ENCODE measurements around the gene ICA1. TPM values are rescaled to one million over a fixed set of nuclear protein-coding genes. Genes with fewer than 3 reads are reported as not detected.

Gene ICA1
- total and polyA plus RNA-seq, 2 of the 13 experiments (the other 11 are each of a cell fraction or from before 2014, with no cell fraction given): 0.29 TPM; not detected in 1

DNA sequence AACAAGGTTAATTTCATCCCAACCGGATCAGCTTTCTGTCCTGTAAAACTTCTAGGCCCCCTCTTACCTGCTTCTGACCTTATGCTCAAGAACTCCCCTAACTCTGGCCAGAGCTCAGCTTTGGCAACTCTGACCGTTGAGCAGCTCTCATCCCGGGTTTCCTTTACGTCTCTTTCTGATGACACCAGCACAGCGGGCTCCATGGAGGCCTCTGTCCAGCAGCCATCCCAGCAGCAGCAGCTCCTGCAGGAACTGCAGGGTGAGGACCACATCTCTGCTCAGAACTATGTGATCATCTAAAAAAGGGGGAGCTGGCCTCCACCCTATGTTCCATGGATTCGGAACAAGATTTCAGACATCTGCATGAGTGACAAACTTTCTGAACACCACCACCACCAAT, 175.7 kb downstream of the ICA1 start:
- Histone ChIP-seq H3K9me3 (ENCODE audit: low read length) (no peaks in the 10 kb centered on the region), H3K27ac (ENCODE audit: extremely low read length, insufficient read depth, low read length) (no peak overlapping the region), H3K4me1 (ENCODE audit: insufficient read depth, low read length) (peaks cover 11% of the 10 kb centered on the region), H2AFZ (ENCODE audit: low read length) (no peak overlapping the region), H3K79me2 (ENCODE audit: insufficient read depth, low read length) (no peaks in the 10 kb centered on the region), H4K20me1 (ENCODE audit: insufficient read depth, low read length) (no peaks in the 10 kb centered on the region), H3K36me3 (replicated peaks in 1 of 2; ENCODE audit: control insufficient read depth in 1 of 2, insufficient read depth in 2 of 2, low read length in 2 of 2) (no peaks in the 10 kb centered on the region), H3K9ac (ENCODE audit: insufficient read depth, low read depth, low read length) (no peak overlapping the region), H3K4me2 (ENCODE audit: low read depth, low read length) (no peak overlapping the region), H3K4me3 (replicated peaks in 1 of 3; ENCODE audit: insufficient read depth in 1 of 3, low read depth in 2 of 3, low read length in 3 of 3) (no peak overlapping the region), H3K27me3 (ENCODE audit: control insufficient read depth in 1 of 2, insufficient read depth in 2 of 2, low read length in 2 of 2) (no peaks in the 10 kb centered on the region)
- POLR2A ChIA-PET: no interaction called here
- FAIRE-seq: no peak
- no peak for DNase-seq (ENCODE audit: low spot score)
- CTCF ChIA-PET (ENCODE audit: low intra/inter-chr PET ratio, low total read pairs): no interaction called here
- BruUV-seq (replicated peaks): no TSS peak
- intact Hi-C loops (cut with micrococcal nuclease; ENCODE audit: unreplicated experiment): no loop called here
- in situ Hi-C loops (cut with HindIII; ENCODE audit: extremely low pct_ligation_motif_present, low pct_unique_long_range_greater_than_20kb): no loop called here
- ATAC-seq: no peak
- TF ChIP-seq, protein P1, sequence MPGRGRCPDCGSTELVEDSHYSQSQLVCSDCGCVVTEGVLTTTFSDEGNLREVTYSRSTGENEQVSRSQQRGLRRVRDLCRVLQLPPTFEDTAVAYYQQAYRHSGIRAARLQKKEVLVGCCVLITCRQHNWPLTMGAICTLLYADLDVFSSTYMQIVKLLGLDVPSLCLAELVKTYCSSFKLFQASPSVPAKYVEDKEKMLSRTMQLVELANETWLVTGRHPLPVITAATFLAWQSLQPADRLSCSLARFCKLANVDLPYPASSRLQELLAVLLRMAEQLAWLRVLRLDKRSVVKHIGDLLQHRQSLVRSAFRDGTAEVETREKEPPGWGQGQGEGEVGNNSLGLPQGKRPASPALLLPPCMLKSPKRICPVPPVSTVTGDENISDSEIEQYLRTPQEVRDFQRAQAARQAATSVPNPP (CRISPR knock-in tag; IDR thresholded peaks at IDR 0.05): no peak
- TF ChIP-seq KDM2A (CRISPR knock-in tag; IDR thresholded peaks at IDR 0.05; ENCODE audit: borderline replicate concordance, low read depth) (no peak), DMAP1 (CRISPR knock-in tag; IDR thresholded peaks at IDR 0.05) (no peak), NCOA5 (CRISPR knock-in tag; IDR thresholded peaks at IDR 0.05) (no peak), KDM6A (CRISPR knock-in tag; IDR thresholded peaks at IDR 0.05; ENCODE audit: low read depth) (no peak), ZNF18 (CRISPR knock-in tag; IDR thresholded peaks at IDR 0.05; ENCODE audit: insufficient replicate concordance) (no peak), CHCHD3 (CRISPR knock-in tag; IDR thresholded peaks at IDR 0.05) (no peak), PBX3 (CRISPR knock-in tag; IDR thresholded peaks at IDR 0.05; ENCODE audit: borderline replicate concordance) (no peak)
- TF ChIP-seq, protein P2, sequence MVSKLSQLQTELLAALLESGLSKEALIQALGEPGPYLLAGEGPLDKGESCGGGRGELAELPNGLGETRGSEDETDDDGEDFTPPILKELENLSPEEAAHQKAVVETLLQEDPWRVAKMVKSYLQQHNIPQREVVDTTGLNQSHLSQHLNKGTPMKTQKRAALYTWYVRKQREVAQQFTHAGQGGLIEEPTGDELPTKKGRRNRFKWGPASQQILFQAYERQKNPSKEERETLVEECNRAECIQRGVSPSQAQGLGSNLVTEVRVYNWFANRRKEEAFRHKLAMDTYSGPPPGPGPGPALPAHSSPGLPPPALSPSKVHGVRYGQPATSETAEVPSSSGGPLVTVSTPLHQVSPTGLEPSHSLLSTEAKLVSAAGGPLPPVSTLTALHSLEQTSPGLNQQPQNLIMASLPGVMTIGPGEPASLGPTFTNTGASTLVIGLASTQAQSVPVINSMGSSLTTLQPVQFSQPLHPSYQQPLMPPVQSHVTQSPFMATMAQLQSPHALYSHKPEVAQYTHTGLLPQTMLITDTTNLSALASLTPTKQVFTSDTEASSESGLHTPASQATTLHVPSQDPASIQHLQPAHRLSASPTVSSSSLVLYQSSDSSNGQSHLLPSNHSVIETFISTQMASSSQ (IDR thresholded peaks at IDR 0.05; ENCODE audit: low read depth): no peak
- TF ChIP-seq, protein P2 (CRISPR knock-in tag; IDR thresholded peaks at IDR 0.05; ENCODE audit: borderline replicate concordance): no peak
- TF ChIP-seq, protein P3, sequence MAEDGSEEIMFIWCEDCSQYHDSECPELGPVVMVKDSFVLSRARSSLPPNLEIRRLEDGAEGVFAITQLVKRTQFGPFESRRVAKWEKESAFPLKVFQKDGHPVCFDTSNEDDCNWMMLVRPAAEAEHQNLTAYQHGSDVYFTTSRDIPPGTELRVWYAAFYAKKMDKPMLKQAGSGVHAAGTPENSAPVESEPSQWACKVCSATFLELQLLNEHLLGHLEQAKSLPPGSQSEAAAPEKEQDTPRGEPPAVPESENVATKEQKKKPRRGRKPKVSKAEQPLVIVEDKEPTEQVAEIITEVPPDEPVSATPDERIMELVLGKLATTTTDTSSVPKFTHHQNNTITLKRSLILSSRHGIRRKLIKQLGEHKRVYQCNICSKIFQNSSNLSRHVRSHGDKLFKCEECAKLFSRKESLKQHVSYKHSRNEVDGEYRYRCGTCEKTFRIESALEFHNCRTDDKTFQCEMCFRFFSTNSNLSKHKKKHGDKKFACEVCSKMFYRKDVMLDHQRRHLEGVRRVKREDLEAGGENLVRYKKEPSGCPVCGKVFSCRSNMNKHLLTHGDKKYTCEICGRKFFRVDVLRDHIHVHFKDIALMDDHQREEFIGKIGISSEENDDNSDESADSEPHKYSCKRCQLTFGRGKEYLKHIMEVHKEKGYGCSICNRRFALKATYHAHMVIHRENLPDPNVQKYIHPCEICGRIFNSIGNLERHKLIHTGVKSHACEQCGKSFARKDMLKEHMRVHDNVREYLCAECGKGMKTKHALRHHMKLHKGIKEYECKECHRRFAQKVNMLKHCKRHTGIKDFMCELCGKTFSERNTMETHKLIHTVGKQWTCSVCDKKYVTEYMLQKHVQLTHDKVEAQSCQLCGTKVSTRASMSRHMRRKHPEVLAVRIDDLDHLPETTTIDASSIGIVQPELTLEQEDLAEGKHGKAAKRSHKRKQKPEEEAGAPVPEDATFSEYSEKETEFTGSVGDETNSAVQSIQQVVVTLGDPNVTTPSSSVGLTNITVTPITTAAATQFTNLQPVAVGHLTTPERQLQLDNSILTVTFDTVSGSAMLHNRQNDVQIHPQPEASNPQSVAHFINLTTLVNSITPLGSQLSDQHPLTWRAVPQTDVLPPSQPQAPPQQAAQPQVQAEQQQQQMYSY (CRISPR knock-in tag; IDR thresholded peaks at IDR 0.05): no peak
- TF ChIP-seq, protein P4, sequence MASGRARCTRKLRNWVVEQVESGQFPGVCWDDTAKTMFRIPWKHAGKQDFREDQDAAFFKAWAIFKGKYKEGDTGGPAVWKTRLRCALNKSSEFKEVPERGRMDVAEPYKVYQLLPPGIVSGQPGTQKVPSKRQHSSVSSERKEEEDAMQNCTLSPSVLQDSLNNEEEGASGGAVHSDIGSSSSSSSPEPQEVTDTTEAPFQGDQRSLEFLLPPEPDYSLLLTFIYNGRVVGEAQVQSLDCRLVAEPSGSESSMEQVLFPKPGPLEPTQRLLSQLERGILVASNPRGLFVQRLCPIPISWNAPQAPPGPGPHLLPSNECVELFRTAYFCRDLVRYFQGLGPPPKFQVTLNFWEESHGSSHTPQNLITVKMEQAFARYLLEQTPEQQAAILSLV (CRISPR knock-in tag; IDR thresholded peaks at IDR 0.05; ENCODE audit: borderline replicate concordance): no peak
- 90% methylated on average over 6 of the region's 6 CpGs for WGBS (ENCODE audit: low lambda C conversion rate)
